Lung microvascular endothelial cell (primary cell): Measurements from ENCODE around the gene ZMAT2. TPM values are rescaled to one million over a fixed set of nuclear protein-coding genes. Genes with fewer than 3 reads are reported as not detected.
"Not testable (repeated sequence)": the region's sequence is repeated elsewhere in the genome, so short reads cannot be mapped to it uniquely, and the experiment has no call there.

Experiments
- DNase-seq, 2 donors: peaks; one replicate each; pipeline versions ENCODE4 v3.0.0 to v3.0.0-alpha.2; 2010; ENCODE audit warnings: low read depth in 2 of 2
- total RNA-seq: library from RNA; depleted of rRNA; stranded (reverse); fragments of >200 nt; gene quantifications from 2 replicates; pipeline ENCODE4 v1.2.1, GENCODE V29; 2014

ZMAT2 gene
- 34.0 and 54.8 TPM in 2 replicates for total RNA-seq

- peak; percentile 97 to 99 for DNase-seq
Observed at GRCh38 chr5:140700177-140701144, at the start of gene ZMAT2. TSS of gene ZMAT2 (plus strand) at chr5:140700447. CDS start at chr5:140700461, 14 bp downstream.

- DNase-seq: no peak
Observed at GRCh38 chr5:140658870-140659269, 41.4 kb upstream of the ZMAT2 start.

GRCh38 chr5:140660371-140660770 lies 39.9 kb upstream of the ZMAT2 start:
- not testable (repeated sequence) for DNase-seq

- no peak for DNase-seq
Observed at GRCh38 chr5:140664030-140664358, 36.3 kb upstream of the ZMAT2 start.

- peak; percentile 85 to 92 for DNase-seq
Observed at GRCh38 chr5:140664359-140665119, 35.7 kb upstream of the ZMAT2 start, which contains the start of gene WDR55. TSS of gene WDR55 (plus strand) at chr5:140664904. CDS start at chr5:140664913, 9 bp downstream.

GRCh38 chr5:140671035-140671434 lies 29.2 kb upstream of the ZMAT2 start:
- DNase-seq: not testable (repeated sequence)

GRCh38 chr5:140671472-140672125 lies 28.6 kb upstream of the ZMAT2 start:
- no peak for DNase-seq

- DNase-seq: peak in 1 of 2 donors; percentile 26
Observed at GRCh38 chr5:140672455-140673186, 27.6 kb upstream of the ZMAT2 start.

GRCh38 chr5:140673187-140673976 lies 26.9 kb upstream of the ZMAT2 start, which contains the start of gene DND1:
TSS of gene DND1 (minus strand) at chr5:140673576. CDS start at chr5:140673542, 34 bp downstream.
- no peak for DNase-seq

- DNase-seq: no peak
Observed at GRCh38 chr5:140674211-140674610, 26.0 kb upstream of the ZMAT2 start.

- DNase-seq: no peak
Observed at GRCh38 chr5:140674629-140675028, 25.6 kb upstream of the ZMAT2 start.

GRCh38 chr5:140677947-140678346 lies 22.3 kb upstream of the ZMAT2 start:
- DNase-seq: no peak

- no peak for DNase-seq
Observed at GRCh38 chr5:140678993-140679392, 21.3 kb upstream of the ZMAT2 start.

- peak in 1 of 2 donors; percentile 7 for DNase-seq
Observed at GRCh38 chr5:140690376-140690932, 9.8 kb upstream of the ZMAT2 start.

- peak; percentile 87 to 97 for DNase-seq
Observed at GRCh38 chr5:140690941-140691924, 9.0 kb upstream of the ZMAT2 start, which contains the start of the genes HARS1 and HARS2. TSS of gene HARS1 (minus strand) at chr5:140691370. CDS start at chr5:140691304, 66 bp downstream. TSS of gene HARS2 (plus strand) at chr5:140691455. CDS start at chr5:140691649, 194 bp downstream.

GRCh38 chr5:140694276-140694675 lies 6.0 kb upstream of the ZMAT2 start:
- no peak for DNase-seq

- DNase-seq: no peak
Observed at GRCh38 chr5:140696891-140697492, 3.3 kb upstream of the ZMAT2 start.

- DNase-seq: no peak
Observed at GRCh38 chr5:140707812-140708211, 7.6 kb downstream of the ZMAT2 start.
